ENCODE data around the gene RNF150. TPM values are rescaled to one million over a fixed set of nuclear protein-coding genes. Genes with fewer than 3 reads are reported as not detected.

RNF150 gene
- total RNA-seq, 1 experiment from 2014 or later, result 0.14 TPM

DNA sequence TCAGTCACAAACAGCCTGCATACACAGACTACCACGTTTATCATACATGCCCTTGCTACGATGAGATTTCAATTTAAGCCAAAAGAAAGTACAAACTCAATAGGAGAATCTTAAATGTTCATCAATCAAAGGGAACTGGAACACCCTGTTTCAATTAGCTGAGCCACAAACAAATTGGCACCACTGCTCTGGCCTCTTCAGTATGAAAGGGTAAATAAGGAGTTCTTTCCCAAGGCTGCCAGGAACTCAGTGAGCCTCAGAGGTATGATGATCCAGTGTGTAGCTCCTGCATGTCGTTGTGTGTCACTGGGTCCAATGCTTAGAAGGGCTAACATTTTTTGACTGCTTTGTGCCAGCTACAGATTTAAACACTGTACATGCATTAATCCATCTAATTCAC, 5.4 kb downstream of the RNF150 start:
- Histone ChIP-seq H3K4me3 (ENCODE audit: low read depth, low read length) (no peak overlapping the region), H3K9me3 (no peaks in the 10 kb centered on the region), H3K4me1 (no peaks in the 10 kb centered on the region), H3K36me3 (ENCODE audit: control insufficient read depth, insufficient read depth, low read length) (no peaks in the 10 kb centered on the region), H3K27me3 (replicated peaks; ENCODE audit: control insufficient read depth, insufficient read depth, low read length) (no peaks in the 10 kb centered on the region; the same call in 1 of the 2 replicates)
- ChIA-PET CTCF (no interaction called here), POLR2A (no interaction called here)
- BruUV-seq (replicated peaks), result no TSS peak
- no peaks in the 10 kb centered on the region for H3K36me3 Mint-ChIP-seq (ENCODE audit: insufficient read depth, unreplicated experiment)
- TF ChIP-seq CTCF (IDR thresholded peaks at IDR 0.05; ENCODE audit: insufficient read depth in 1 of 2, low read depth in 1 of 2, low read length in 1 of 2, severe bottlenecking in 1 of 2, unreplicated experiment in 1 of 2), result no peak
- peaks cover 5% of the 10 kb centered on the region for H3K27me3 Mint-ChIP-seq (ENCODE audit: insufficient read depth, unreplicated experiment)
- DNase-seq, result no peak
- intact Hi-C loops (cut with micrococcal nuclease; ENCODE audit: unreplicated experiment), result no loop called here
- H3K27ac Mint-ChIP-seq (ENCODE audit: unreplicated experiment), result no peak overlapping the region
- no peaks in the 10 kb centered on the region for H3K4me1 Mint-ChIP-seq (ENCODE audit: low read depth, unreplicated experiment)
- H3K9me3 Mint-ChIP-seq (ENCODE audit: unreplicated experiment), result no peaks in the 10 kb centered on the region
- no peak overlapping the region for H3K4me3 Mint-ChIP-seq (ENCODE audit: unreplicated experiment)

DNA sequence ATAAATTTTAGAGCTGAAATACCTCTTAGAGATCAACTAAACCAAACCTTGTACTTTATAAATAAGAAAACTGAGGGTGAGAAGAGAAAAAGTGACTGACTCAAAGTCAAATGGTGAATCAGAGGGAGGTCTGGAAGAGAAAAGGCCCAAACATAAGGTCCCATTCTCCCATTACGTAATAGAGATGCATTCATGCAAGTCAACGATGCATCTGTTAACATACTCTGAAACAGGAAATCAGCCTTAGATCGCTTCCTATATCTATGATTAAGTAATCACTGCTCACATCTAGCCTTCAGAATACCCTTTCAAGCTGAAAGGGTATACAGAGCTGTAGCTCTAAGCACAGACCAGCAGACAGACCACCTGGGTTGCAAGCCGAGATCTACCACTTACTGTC, 6.5 kb downstream of the RNF150 start:
- intact Hi-C loops (cut with micrococcal nuclease; ENCODE audit: unreplicated experiment), result no loop called here
- Mint-ChIP-seq H3K4me3 (ENCODE audit: unreplicated experiment) (no peak overlapping the region), H3K4me1 (ENCODE audit: low read depth, unreplicated experiment) (no peaks in the 10 kb centered on the region), H3K27me3 (ENCODE audit: insufficient read depth, unreplicated experiment) (peaks cover 5% of the 10 kb centered on the region), H3K36me3 (ENCODE audit: insufficient read depth, unreplicated experiment) (no peaks in the 10 kb centered on the region), H3K9me3 (ENCODE audit: unreplicated experiment) (no peaks in the 10 kb centered on the region), H3K27ac (ENCODE audit: unreplicated experiment) (no peak overlapping the region)
- CTCF ChIA-PET, result no interaction called here
- no peaks in the 10 kb centered on the region for H3K4me1 ChIP-seq
- no peak for DNase-seq
- no peak for TF ChIP-seq CTCF (IDR thresholded peaks at IDR 0.05; ENCODE audit: insufficient read depth in 1 of 2, low read depth in 1 of 2, low read length in 1 of 2, severe bottlenecking in 1 of 2, unreplicated experiment in 1 of 2)
- H3K27me3 ChIP-seq (replicated peaks; ENCODE audit: control insufficient read depth, insufficient read depth, low read length), result no peaks in the 10 kb centered on the region; the same call in 1 of the 2 replicates
- BruUV-seq (replicated peaks), result no TSS peak
- no peaks in the 10 kb centered on the region for H3K36me3 ChIP-seq (ENCODE audit: control insufficient read depth, insufficient read depth, low read length)
- no peaks in the 10 kb centered on the region for H3K9me3 ChIP-seq
- no peak overlapping the region for H3K4me3 ChIP-seq (ENCODE audit: low read depth, low read length)
- POLR2A ChIA-PET, result no interaction called here

GRCh38 chr4:141124224-141124623, 9.0 kb downstream of the RNF150 start:
- no peak for DNase-seq
- Histone ChIP-seq H3K36me3 (ENCODE audit: control insufficient read depth, insufficient read depth, low read length) (no peaks in the 10 kb centered on the region), H3K9me3 (no peaks in the 10 kb centered on the region), H3K27me3 (replicated peaks; ENCODE audit: control insufficient read depth, insufficient read depth, low read length) (no peaks in the 10 kb centered on the region), H3K4me1 (no peaks in the 10 kb centered on the region), H3K4me3 (ENCODE audit: low read depth, low read length) (no peak overlapping the region)
- intact Hi-C loops (cut with micrococcal nuclease; ENCODE audit: unreplicated experiment), result no loop called here
- Mint-ChIP-seq H3K27ac (ENCODE audit: unreplicated experiment) (no peak overlapping the region), H3K36me3 (ENCODE audit: insufficient read depth, unreplicated experiment) (no peaks in the 10 kb centered on the region), H3K4me3 (ENCODE audit: unreplicated experiment) (no peak overlapping the region), H3K27me3 (ENCODE audit: insufficient read depth, unreplicated experiment) (peaks cover 8% of the 10 kb centered on the region), H3K9me3 (ENCODE audit: unreplicated experiment) (no peaks in the 10 kb centered on the region), H3K4me1 (ENCODE audit: low read depth, unreplicated experiment) (no peaks in the 10 kb centered on the region)
- no peak for TF ChIP-seq CTCF (IDR thresholded peaks at IDR 0.05; ENCODE audit: insufficient read depth in 1 of 2, low read depth in 1 of 2, low read length in 1 of 2, severe bottlenecking in 1 of 2, unreplicated experiment in 1 of 2)
- no TSS peak for BruUV-seq (replicated peaks)
- ChIA-PET POLR2A (no interaction called here), CTCF (no interaction called here)

Measured in Caco-2 (cell line).